DMS114 treated with DMSO at 0.1 percent for 48 hours (cell line): ENCODE results near the gene GLRA1.
"Not testable (repeated sequence)": the region's sequence is repeated elsewhere in the genome, so short reads cannot be mapped to it uniquely, and the experiment has no call there.

ENCODE experiments used
- DNase-seq: peaks from one replicate; lab custom pipeline; 2025; ENCODE audit not compliant: unreplicated experiment; lab: John Stamatoyannopoulos, UW

GLRA1 gene

DNA sequence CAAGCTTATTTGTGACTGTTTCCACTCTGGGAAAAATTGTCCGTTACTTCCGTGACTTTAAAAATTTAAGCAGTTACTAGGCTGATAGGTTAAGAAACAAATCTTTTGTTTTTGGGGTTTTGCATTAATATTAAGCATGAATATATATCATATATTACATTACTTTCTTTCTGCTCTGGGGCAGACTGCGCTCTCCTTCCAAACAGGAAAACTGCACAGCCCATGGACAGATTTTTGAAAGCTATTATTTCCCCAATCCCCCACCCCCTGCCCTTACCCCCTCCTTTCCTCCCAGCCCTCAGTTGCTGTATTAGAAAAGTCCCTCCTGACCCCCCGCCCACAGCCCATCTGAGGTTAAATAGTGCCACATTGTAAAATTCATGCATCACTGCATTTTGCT is 102.5 kb downstream of the GLRA1 start:
- DNase-seq = no peak

DNA sequence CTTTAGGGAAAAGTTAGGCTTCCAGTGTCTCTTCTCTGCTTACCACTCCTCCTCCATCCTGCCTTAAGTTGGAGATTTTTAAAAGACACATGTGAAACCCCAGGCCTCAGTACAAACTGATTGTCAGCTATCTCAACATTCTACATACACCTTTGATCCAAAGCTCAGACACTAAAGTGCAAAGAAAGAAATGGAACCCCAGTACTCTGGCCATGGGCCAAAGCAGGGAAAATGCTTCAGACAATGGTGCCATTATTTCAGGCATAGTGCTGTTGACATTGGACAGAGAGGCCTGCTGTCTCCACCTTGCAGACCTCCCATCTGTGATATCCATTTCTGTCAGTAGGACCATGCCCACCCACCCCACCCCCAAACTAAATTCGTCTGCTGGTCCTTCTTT is 103.7 kb downstream of the GLRA1 start:
- DNase-seq = no peak

- no peak for DNase-seq
Measured at GRCh38 chr5:151820271-151820670, 104.4 kb downstream of the GLRA1 start.

GRCh38 chr5:151819830-151820229 is 104.8 kb downstream of the GLRA1 start:
- no peak for DNase-seq

- DNase-seq = no peak
Measured at GRCh38 chr5:151815051-151815450, 109.6 kb downstream of the GLRA1 start.

DNA sequence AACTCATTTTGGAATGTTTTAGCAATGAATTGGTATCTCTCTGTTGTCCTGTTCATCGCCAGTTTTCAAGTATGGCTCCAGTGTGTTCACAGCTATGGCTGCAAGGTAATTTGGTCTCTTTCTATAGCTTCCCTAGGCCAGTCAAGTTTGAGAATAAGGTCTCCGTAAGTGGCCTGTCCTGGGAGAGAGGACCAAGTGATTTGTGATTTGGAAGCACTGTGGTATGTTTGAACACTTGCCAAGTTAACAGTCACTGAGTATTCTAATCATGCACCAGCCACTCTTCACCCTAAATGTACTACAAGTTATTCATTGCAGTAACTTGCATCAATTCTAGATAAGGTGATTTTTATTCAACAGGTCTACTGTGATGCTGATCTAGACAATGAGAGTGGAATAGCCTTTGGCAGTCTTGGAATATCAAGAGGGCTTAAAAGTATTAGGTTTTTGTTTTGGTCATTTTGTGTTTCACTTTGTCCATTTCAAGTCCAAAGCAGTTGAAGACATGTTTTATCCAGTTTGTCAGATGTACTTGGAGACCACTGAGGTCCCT is 111.8 kb downstream of the GLRA1 start:
- no peak for DNase-seq

DNA sequence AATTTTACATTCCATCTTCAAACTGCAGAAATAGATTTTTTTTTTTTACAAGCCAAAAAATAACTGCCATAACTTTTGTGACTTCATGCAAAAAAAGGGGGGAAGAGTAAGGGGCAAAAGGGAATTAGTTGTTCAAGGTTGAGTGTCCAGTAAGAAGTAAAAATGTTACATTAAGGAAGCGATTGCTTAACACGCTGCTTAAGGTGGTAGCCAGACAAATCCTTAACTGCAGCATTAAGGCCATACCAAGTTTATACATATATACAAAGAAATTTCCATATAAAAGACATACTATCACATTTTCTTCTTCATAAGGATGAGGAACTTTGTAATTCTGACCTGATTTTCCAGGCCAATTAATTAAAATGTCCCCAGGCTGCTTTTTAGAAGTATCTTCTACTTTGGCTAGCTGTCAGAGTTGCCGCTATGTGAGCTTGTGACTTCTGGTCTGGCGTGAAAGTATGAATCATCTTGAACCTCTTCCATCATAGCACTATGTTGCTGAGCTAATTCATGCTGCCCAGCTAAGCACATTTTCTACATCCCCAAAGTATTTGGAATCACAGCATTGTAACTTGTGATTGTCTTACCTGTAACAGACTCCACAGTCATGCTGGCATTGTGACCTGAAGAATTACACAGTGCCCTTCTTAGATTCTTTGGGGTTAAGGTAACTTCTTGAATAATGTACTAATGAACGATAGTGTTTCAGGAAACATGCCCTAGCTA is 112.9 kb downstream of the GLRA1 start:
- no peak for DNase-seq

DNA sequence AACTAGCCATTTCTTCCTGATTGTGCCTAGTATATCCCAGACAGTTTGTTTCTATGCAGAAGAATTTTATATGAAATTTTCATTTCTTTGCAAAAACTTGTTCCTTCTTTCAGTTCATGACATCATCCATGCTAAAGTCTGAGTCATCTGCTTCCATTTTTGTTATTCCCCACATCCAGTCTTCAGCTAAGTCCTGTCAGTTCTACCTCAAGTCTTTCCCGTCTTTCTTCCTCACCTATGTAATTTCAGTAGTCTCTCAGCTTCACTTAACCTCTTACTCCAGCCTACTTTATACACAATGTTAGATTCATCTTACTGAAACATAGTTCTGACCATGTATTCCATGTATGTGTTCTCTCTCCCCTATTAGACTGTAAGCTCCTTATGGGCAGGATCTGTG is 113.8 kb downstream of the GLRA1 start:
- DNase-seq = no peak

DNA sequence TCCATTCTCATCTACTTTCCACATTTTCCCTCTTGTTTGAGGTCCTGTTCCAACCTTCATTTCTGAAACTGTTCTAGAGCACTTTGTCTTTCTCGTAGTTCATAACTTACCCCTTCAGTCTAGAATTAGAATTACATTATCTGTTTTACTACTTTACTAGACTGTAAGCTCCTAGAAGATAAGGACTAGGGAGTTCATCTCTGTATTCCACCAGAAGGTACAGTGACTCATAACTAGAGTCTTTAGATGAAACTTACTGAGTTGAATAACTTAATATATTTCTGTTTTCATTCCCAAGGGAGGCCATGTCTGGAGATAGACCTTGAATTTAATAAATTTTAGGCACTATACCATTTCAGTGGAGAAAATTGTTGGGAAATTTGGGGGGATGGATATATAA is 114.2 kb downstream of the GLRA1 start:
- no peak for DNase-seq

DNA sequence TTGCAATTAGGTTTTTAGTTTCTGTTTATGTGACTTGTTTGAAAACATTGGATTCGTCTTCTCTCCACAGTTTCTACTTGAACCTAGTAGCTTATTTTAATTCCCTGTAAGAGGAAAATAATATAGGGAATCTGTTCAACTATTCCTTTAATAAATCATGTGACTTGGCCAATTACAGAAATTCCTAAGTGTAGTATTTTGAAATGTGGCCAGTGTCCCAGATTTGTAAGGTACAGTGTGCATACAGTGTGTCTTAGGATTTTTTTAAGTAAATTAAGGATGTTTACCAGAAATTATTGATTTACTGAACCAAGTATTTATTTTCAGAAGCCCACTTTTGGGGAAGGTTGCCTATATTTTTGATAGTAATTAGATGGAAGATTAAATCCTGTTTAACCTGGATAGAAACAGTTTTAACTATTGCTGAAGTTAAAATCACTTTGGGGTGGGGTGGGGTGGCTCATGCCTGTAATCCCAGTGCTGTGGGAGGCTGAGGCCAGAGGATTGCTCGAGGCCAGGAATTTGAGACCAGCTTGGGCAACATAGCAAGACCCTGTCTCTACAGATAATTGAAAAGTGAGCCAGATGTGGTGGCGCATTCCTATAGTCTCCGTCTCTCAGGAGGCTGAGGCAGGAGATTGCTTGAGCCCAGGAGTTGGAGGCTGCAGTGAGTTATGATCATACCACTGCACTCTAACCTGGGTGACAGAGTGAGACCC is 116.0 kb downstream of the GLRA1 start:
- no peak for DNase-seq

GRCh38 chr5:151805414-151806223 is 119.0 kb downstream of the GLRA1 start:
- no peak for DNase-seq

- no peak for DNase-seq
Measured at GRCh38 chr5:151800532-151800931, 124.1 kb downstream of the GLRA1 start.

DNA sequence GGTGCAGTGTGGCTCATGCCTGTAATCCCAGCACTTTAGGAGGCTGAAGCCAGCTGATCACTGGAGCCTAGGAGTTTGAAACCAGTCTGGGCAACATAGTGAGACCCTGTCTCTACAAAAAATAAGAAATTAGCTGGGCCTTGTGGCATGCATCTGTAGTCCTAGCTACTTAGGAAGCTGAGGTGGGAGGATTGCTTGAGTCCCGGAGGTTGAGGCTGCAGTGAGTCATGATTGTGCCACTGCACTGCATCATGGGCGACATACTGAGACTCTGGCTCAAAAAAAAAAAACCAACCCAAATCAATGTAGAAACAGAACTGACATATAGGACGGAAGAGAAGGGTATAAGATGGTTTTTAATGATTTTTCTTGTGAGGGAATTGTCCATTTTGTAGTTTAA is 125.2 kb downstream of the GLRA1 start:
- DNase-seq = no peak

- no peak for DNase-seq
Measured at GRCh38 chr5:151798674-151799073, 126.0 kb downstream of the GLRA1 start.

DNA sequence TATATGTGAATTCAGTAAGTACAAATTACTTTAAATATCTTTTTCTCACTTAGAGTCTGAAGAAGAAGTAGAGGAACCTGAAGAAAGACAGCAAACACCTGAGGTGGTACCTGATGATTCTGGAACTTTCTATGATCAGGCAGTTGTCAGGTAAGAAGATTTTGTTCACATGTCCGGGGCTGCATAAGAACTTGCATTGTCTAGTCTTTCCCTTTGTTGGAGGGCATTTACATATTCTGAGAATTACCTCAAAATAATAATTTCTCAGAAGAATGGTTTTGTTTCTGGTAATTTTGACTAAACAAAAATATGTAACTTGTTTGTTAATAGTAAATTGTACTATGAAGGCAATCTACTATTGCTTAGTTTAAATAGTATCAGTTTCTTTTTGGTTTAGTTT is 129.2 kb downstream of the GLRA1 start:
- no peak for DNase-seq

GRCh38 chr5:151793358-151793757 is 131.3 kb downstream of the GLRA1 start:
- DNase-seq = no peak

GRCh38 chr5:151787817-151788216 is 136.8 kb downstream of the GLRA1 start:
- no peak for DNase-seq

DNA sequence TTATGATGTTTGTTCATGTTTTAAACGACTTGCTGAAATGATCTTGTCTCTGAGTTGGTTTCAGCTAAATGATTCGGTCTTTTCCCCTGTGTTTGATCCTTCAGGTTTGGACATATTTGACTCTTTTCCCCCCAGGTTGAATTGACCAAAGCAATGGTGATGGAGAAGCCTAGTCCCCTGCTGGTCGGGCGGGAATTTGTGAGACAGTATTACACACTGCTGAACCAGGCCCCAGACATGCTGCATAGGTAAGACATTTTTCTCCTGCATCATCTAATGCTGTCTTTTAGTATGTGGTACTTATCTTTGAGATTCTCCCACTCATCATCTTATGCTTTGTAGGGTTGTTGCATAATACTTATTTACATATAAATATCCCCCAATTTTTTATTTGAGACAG is 138.2 kb downstream of the GLRA1 start:
- no peak for DNase-seq

GRCh38 chr5:151784141-151784540 is 140.5 kb downstream of the GLRA1 start:
- DNase-seq = no peak

DNA sequence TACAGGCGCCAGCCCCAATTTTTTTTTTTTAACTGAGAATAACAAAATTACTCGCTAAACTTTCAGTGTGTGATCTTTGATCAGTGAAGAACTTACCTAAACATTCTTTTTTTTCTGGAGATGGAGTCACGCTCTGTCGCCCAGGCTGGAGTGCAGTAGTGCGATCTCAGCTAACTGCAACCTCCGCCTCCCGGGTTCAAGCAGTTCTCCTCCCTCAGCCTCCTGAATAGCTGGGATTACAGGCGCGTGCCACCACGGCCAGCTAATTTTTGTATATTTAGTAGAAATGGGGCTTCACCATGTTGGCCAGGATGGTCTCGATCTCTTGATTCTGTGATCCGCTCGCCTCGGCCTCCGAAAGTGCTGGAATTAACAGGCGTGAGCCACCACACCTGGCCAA is 141.0 kb downstream of the GLRA1 start:
- DNase-seq = not testable (repeated sequence)

GRCh38 chr5:151781201-151781600 is 143.4 kb downstream of the GLRA1 start:
- no peak for DNase-seq

DNA sequence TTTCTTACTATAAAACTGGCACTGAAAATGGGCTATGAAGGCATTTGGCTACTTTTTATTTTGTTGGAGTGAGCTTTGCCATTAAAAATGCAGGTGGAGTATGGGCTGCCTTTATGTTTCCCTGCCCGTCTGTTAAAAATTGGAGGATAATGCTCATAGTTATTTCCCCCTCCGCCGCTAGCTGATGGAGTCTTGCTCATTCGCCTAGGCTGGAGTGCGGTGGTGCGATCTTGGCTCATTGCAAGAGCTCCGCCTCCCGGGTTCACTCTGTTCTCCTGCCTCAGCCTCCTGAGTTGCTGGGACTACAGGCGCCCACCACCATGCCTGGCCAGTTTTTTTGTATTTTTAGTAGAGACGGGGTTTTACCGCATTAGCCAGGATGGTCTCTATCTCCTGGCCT is 144.3 kb downstream of the GLRA1 start:
- no peak for DNase-seq
